GM12801 (cell line): ENCODE measurements around the gene DNAI7.

Experiments
- CTCF ChIP-seq: IDR thresholded peaks from one replicate; pipeline ENCODE4 v1.5.1; 2011; ENCODE audit warnings: control low read depth; ENCODE audit not compliant: insufficient read length; ENCODE audit errors: extremely low read depth

DNAI7 gene

GRCh38 chr12:25131270-25131669, 63.7 kb downstream of the DNAI7 start:
- TF ChIP-seq CTCF = no peak

GRCh38 chr12:25130741-25131188, 64.2 kb downstream of the DNAI7 start:
- TF ChIP-seq CTCF = no peak

- TF ChIP-seq CTCF = no peak
Observed at GRCh38 chr12:25126746-25127145, 68.2 kb downstream of the DNAI7 start.

- TF ChIP-seq CTCF = no peak
Observed at GRCh38 chr12:25126101-25126500, 68.9 kb downstream of the DNAI7 start.

- TF ChIP-seq CTCF = no peak
Observed at GRCh38 chr12:25124493-25124892, 70.5 kb downstream of the DNAI7 start.

GRCh38 chr12:25123126-25123525, 71.8 kb downstream of the DNAI7 start:
- TF ChIP-seq CTCF = no peak

GRCh38 chr12:25121916-25122315, 73.0 kb downstream of the DNAI7 start:
- no peak for TF ChIP-seq CTCF

GRCh38 chr12:25121110-25121509, 73.8 kb downstream of the DNAI7 start:
- TF ChIP-seq CTCF = no peak
